ENCODE results near the gene AOPEP.

Gene AOPEP

GRCh38 chr9:94948567-94949235 is 222.2 kb downstream of the AOPEP start:
- Histone ChIP-seq H3K9ac (ENCODE audit: low read length) (no peak overlapping the region), H3K36me3 (replicated peaks; ENCODE audit: insufficient read depth, low read length) (no peaks in the 10 kb centered on the region), H4K20me1 (ENCODE audit: insufficient read depth, low read length) (no peaks in the 10 kb centered on the region), H3K27ac (ENCODE audit: low read length) (no peak overlapping the region), H3K4me1 (ENCODE audit: low read length) (peaks cover 32% of the 10 kb centered on the region), H2AFZ (ENCODE audit: low read length) (no peak overlapping the region), H3K9me3 (replicated peaks; ENCODE audit: insufficient read depth, low read length) (no peaks in the 10 kb centered on the region), H3K79me2 (ENCODE audit: low read length) (no peaks in the 10 kb centered on the region), H3K9me2 (replicated peaks; ENCODE audit: insufficient read depth, low read length) (no peaks in the 10 kb centered on the region), H3K4me3 (ENCODE audit: low read length) (no peak overlapping the region), H3F3A (ENCODE audit: insufficient read depth, low read length) (peaks cover 18% of the 10 kb centered on the region), H3K27me3 (replicated peaks; ENCODE audit: insufficient read depth, low read length) (no peaks in the 10 kb centered on the region), H3K4me2 (ENCODE audit: low read depth, low read length) (no peak overlapping the region)
- DNase-seq, result no peak
- TF ChIP-seq EZH2 (optimal IDR thresholded peaks at IDR 0.05; ENCODE audit: low read depth, low read length) (no peak), EZH2phosphoT487 (IDR thresholded peaks at IDR 0.05; ENCODE audit: low read length) (no peak)
- TF ChIP-seq, protein P1, sequence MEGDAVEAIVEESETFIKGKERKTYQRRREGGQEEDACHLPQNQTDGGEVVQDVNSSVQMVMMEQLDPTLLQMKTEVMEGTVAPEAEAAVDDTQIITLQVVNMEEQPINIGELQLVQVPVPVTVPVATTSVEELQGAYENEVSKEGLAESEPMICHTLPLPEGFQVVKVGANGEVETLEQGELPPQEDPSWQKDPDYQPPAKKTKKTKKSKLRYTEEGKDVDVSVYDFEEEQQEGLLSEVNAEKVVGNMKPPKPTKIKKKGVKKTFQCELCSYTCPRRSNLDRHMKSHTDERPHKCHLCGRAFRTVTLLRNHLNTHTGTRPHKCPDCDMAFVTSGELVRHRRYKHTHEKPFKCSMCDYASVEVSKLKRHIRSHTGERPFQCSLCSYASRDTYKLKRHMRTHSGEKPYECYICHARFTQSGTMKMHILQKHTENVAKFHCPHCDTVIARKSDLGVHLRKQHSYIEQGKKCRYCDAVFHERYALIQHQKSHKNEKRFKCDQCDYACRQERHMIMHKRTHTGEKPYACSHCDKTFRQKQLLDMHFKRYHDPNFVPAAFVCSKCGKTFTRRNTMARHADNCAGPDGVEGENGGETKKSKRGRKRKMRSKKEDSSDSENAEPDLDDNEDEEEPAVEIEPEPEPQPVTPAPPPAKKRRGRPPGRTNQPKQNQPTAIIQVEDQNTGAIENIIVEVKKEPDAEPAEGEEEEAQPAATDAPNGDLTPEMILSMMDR (IDR thresholded peaks at IDR 0.05; ENCODE audit: low read length), result no peak

DNA sequence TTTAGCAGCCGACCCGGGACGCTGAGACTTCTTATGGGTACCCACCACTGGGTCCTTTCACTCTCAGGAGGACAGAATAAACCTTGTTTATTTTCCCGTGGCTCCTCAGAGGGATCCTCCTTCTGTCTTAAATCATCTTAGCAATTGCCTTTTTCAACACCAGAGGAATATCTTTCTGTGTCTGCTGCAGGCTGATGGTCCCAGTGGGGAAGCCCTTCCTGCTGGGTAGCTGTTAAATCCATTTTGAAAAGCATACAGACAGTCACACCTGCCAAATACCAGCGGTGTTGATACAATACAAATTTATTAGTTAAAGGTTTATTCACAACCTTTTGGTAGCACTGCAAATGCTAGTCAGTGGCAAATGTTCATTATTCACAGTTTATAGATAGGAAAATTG is 222.9 kb downstream of the AOPEP start:
- DNase-seq, result no peak
- Histone ChIP-seq H3K79me2 (ENCODE audit: low read length) (no peaks in the 10 kb centered on the region), H3K27ac (ENCODE audit: low read length) (no peak overlapping the region), H3F3A (ENCODE audit: insufficient read depth, low read length) (peaks cover 21% of the 10 kb centered on the region), H3K27me3 (replicated peaks; ENCODE audit: insufficient read depth, low read length) (no peaks in the 10 kb centered on the region), H3K9me3 (replicated peaks; ENCODE audit: insufficient read depth, low read length) (no peaks in the 10 kb centered on the region), H3K4me2 (ENCODE audit: low read depth, low read length) (no peak overlapping the region), H3K9ac (ENCODE audit: low read length) (no peak overlapping the region), H3K4me3 (ENCODE audit: low read length) (no peak overlapping the region), H2AFZ (ENCODE audit: low read length) (no peak overlapping the region), H3K36me3 (replicated peaks; ENCODE audit: insufficient read depth, low read length) (no peaks in the 10 kb centered on the region), H4K20me1 (ENCODE audit: insufficient read depth, low read length) (no peaks in the 10 kb centered on the region), H3K9me2 (replicated peaks; ENCODE audit: insufficient read depth, low read length) (no peaks in the 10 kb centered on the region), H3K4me1 (ENCODE audit: low read length) (peaks cover 35% of the 10 kb centered on the region)
- TF ChIP-seq EZH2phosphoT487 (IDR thresholded peaks at IDR 0.05; ENCODE audit: low read length) (no peak), EZH2 (optimal IDR thresholded peaks at IDR 0.05; ENCODE audit: low read depth, low read length) (no peak)
- TF ChIP-seq, protein P1 (IDR thresholded peaks at IDR 0.05; ENCODE audit: low read length), result no peak

DNA sequence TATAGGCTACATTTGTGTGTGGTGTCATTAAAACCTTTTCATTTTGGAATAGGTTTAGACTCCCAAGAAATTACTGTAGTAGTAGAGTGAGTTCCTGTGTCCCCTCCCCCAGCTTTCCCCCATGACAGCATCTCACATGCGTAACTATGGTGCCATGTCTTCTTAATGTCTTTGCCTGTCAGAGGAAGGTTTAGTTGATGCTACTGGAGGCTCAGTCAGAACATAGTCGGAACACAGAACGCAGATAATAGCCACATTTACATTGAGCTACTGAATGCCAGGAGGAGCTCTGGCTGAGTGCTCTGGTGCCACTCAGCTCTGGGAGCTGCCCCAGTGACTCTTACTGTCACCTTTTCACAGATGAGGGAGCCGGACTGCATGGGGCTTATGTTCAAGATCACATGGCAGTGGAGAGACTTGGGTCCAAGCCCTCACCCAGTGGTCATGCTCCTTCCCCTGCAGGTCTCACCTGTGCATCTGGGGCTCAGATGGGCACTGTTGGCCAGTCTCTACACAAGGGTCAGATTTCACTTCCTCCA is 223.6 kb downstream of the AOPEP start:
- Histone ChIP-seq H3K27me3 (replicated peaks; ENCODE audit: insufficient read depth, low read length) (no peaks in the 10 kb centered on the region), H3K36me3 (replicated peaks; ENCODE audit: insufficient read depth, low read length) (no peaks in the 10 kb centered on the region), H3K9me3 (replicated peaks; ENCODE audit: insufficient read depth, low read length) (no peaks in the 10 kb centered on the region), H3F3A (ENCODE audit: insufficient read depth, low read length) (peaks cover 21% of the 10 kb centered on the region), H3K27ac (ENCODE audit: low read length) (no peak overlapping the region), H3K9ac (ENCODE audit: low read length) (no peak overlapping the region), H3K4me2 (ENCODE audit: low read depth, low read length) (no peak overlapping the region), H2AFZ (ENCODE audit: low read length) (no peak overlapping the region), H4K20me1 (ENCODE audit: insufficient read depth, low read length) (no peaks in the 10 kb centered on the region), H3K4me3 (ENCODE audit: low read length) (no peak overlapping the region), H3K9me2 (replicated peaks; ENCODE audit: insufficient read depth, low read length) (no peaks in the 10 kb centered on the region), H3K79me2 (ENCODE audit: low read length) (no peaks in the 10 kb centered on the region), H3K4me1 (ENCODE audit: low read length) (peaks cover 35% of the 10 kb centered on the region)
- DNase-seq, result no peak
- TF ChIP-seq, protein P1 (IDR thresholded peaks at IDR 0.05; ENCODE audit: low read length), result no peak
- TF ChIP-seq EZH2 (optimal IDR thresholded peaks at IDR 0.05; ENCODE audit: low read depth, low read length), result no peak
- no peak for TF ChIP-seq EZH2phosphoT487 (IDR thresholded peaks at IDR 0.05; ENCODE audit: low read length)

Data from MM.1S (cell line).